Esophagus muscularis mucosa (tissue), 3 donors: ENCODE results near the gene TENM4.

ENCODE experiments used
- POLR2A ChIP-seq: fragments of 450-650 bp; IDR thresholded peaks from one replicate; pipeline ENCODE4 v1.6.1; 2017; ENCODE audit warnings: antibody characterized with exemption, moderate library complexity, mild to moderate bottlenecking, low read depth
- TF ChIP-seq, protein P1 (sequence below), 3 experiments: fragments of 200-600 bp in 2 of 3; fragments of 450-650 bp in 1 of 3; sonication (generic) in 2 of 3; IDR thresholded peaks; one replicate each; pipeline ENCODE4 v1.5.1; 2017 to 2019; ENCODE audit warnings: antibody characterized with exemption in 3 of 3, mild to moderate bottlenecking in 2 of 3, moderate library complexity in 1 of 3

DNA sequence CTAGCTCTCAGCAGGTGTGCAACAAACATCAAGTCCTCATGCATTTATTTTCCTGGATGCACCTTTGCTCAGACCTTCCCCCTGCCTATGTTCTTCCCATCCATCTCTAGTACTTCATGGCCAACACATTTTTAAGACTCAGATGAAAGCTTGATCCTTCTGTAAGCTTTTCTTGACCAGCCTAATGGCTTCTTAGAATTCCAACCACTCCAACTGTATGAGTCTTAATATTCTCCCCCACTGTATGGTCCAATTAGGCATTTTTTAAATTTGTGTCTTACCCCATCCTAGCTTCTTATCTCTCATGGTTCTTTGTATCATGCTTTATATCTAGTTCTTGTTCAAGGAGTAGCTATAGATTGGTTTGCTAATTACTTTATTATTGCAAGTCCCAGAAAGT is 44.8 kb downstream of the TENM4 start:
- TF ChIP-seq, protein P1, sequence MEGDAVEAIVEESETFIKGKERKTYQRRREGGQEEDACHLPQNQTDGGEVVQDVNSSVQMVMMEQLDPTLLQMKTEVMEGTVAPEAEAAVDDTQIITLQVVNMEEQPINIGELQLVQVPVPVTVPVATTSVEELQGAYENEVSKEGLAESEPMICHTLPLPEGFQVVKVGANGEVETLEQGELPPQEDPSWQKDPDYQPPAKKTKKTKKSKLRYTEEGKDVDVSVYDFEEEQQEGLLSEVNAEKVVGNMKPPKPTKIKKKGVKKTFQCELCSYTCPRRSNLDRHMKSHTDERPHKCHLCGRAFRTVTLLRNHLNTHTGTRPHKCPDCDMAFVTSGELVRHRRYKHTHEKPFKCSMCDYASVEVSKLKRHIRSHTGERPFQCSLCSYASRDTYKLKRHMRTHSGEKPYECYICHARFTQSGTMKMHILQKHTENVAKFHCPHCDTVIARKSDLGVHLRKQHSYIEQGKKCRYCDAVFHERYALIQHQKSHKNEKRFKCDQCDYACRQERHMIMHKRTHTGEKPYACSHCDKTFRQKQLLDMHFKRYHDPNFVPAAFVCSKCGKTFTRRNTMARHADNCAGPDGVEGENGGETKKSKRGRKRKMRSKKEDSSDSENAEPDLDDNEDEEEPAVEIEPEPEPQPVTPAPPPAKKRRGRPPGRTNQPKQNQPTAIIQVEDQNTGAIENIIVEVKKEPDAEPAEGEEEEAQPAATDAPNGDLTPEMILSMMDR (IDR thresholded peaks at IDR 0.05): no peak
- TF ChIP-seq POLR2A: no peak
